HG03039 (cell line): ENCODE measurements around the gene MDH1B.
"Not testable (repeated sequence)": the region's sequence is repeated elsewhere in the genome, so short reads cannot be mapped to it uniquely, and the experiment has no call there.

ENCODE experiments used
- ATAC-seq: cut with Tn5 transposase; IDR thresholded peaks from one replicate; pipeline ENCODE4 v1.9.1; 2021; ENCODE audit warnings: mild to moderate bottlenecking, moderate library complexity; ENCODE audit not compliant: unreplicated experiment

MDH1B gene

GRCh38 chr2:206774871-206775270 is 9.7 kb upstream of the MDH1B start:
- no peak for ATAC-seq

- ATAC-seq: no peak
Observed at GRCh38 chr2:206766057-206766930, 1.2 kb upstream of the MDH1B start.

DNA sequence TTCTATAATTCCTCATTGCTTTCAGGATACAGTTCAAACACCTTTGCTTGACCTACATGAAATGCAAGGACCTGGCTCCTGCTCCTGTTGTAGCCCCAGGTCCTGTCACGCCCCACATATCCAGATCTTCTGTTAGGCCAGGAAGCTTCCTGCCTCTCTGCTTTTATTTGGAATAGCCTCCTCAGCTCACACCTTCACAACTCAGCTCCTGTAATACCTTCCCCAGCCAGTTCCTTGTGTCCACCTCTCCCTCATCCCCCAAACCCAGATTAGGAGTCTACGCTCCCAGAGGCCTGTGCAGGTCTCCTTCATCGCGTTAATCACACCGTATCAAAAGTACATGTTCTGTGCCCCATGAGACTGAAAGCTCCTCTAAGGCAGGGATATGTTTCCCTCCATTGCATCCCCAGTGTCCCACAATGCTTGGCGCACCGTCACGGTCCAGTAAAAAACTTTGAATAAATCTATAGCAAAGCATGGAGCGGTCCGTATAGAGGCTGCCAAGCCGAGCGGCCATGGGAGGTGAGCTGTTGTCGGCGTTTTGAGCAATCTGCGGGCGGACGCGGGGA is 371 bp downstream of the MDH1B start:
- no peak for ATAC-seq

- ATAC-seq: no peak
Observed at GRCh38 chr2:206756816-206757215, 8.3 kb downstream of the MDH1B start.

DNA sequence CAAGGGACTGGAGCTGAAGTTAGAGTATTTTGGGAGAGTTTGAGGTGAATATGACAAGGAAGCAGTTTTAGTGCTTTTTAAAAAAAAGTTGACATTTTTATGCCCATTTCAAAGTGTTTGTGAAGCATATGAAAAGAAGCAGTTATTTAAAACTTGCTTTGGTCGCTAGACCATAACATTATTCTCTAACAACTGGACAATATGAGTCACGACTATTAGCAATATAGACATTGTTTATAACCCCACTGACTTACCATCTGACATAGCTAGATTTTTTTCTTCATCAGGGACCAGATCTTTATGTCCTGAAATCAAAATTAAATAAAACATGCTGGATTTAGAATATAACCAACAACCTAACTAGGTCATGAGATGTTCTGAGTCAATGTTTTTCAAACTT is 24.3 kb downstream of the MDH1B start:
- ATAC-seq: no peak

DNA sequence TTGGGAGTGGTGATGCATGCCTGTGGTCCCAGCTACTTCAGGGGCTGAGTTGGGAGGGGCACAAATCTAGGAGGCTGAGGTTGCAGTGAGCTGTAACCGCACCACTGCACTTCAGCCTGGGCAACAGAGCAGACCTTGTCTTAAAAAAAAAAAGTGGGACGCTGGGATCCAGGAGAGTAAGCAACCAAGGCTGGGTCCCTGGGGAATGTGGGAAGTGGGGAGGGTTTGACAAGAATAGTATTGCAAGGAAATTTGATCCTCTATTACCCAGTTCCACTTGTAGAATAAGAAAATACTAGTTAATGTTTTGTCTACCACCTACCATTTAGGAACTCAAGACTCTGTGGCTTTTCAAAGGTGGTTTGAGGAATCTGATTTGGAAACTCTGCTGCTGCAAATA is 25.9 kb downstream of the MDH1B start:
- ATAC-seq: no peak

- no peak for ATAC-seq
Observed at GRCh38 chr2:206736935-206737334, 28.2 kb downstream of the MDH1B start.

GRCh38 chr2:206733341-206733740 is 31.8 kb downstream of the MDH1B start:
- ATAC-seq: no peak

GRCh38 chr2:206728277-206729199 is 36.6 kb downstream of the MDH1B start:
- no peak for ATAC-seq

- no peak for ATAC-seq
Observed at GRCh38 chr2:206727287-206727686, 37.8 kb downstream of the MDH1B start.

- no peak for ATAC-seq
Observed at GRCh38 chr2:206723288-206723687, 41.8 kb downstream of the MDH1B start.

DNA sequence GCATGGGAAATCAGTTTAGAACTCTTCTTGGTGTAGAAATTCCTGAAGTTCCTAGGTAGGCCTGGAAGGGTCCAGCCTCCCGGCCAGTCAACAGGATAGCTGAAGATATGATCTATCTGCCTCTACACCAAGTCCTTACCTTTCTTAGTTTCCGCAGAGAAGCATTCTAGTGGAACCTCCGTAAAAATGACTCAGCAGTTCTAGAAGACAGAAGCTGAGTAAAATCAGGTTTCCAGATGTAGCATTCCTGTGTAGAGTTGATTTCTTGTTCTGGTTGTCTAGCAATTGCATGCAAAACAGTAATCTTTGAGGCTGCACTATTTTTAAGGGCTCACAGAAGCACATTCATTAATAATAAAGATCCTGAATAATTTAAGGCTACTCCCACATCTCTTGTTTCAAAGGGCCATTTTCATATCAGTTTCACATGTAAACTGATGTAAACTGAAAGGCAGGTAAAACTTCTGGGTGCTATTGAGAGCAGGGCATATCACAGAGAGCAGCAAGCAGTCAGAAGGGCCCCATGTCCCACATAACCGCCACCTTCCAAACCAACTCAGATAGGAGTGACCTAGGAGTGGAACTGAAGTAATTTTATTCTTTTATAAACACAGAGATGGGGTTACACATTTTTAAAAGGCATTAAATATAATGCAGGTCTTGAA is 43.7 kb downstream of the MDH1B start:
- peak; percentile 70 for ATAC-seq

GRCh38 chr2:206718296-206718695 is 46.8 kb downstream of the MDH1B start, which contains the start of gene DYTN:
Gene DYTN (minus strand): TSS chr2:206718396. CDS start chr2:206718279, 117 bp downstream.
- no peak for ATAC-seq

DNA sequence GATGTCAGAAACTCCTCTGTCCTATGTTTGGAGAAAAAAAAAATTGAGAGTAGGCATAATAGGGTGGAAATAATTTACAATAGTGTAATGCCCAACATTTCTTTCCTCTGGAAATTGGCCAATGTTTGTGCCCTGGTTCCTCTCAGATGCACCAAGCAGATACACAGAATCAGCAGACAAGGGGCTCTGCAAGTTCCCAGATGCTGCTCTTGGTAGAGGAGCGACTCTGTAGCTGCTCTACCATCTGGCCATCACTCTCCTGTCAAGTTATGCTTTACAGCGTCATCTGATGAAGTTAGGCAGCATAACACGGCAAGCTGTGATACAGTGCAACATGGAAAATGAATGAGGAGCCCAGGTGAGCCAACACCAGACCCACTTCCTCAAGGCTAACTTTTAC is 48.5 kb downstream of the MDH1B start:
- no peak for ATAC-seq

DNA sequence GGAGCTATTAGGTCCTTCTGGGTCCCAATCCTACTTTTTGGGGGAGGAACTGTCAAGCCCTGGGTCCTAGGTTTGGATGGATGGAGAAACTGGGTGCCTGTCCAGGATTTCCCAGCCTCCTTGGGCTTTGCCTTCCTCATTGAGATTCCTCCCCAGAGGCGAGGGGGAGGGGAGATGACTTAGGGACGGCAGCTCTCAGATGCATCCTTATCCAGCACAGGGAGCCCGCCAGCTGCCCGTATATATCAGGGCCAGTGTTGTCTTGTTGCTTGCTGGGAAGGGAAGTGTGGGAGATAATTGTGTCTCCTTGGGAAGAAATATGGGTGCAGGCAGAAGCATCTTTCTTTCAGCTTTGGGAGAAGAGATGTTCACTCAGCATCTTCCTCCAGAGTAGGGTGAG is 49.9 kb downstream of the MDH1B start:
- ATAC-seq: not testable (repeated sequence)

DNA sequence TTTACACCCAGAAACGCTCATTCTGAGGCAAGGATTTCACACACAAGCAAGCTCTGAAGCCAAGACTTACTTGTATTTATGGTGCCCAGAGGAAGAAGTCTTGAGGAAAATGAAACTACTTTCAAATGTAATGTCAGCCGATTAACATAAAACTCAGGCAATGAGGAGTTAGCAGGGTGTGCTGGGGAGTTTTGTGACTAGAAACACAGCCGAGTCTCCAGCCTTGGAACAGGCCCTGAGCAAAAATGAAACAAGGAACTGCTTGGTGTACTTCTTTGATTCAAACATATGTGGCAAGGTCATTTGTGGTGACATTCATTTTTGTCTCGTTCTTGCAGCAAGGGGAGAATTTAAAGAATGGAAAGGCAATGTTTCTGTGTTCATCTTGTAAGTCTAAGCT is 51.4 kb downstream of the MDH1B start:
- peak; percentile 82 for ATAC-seq

DNA sequence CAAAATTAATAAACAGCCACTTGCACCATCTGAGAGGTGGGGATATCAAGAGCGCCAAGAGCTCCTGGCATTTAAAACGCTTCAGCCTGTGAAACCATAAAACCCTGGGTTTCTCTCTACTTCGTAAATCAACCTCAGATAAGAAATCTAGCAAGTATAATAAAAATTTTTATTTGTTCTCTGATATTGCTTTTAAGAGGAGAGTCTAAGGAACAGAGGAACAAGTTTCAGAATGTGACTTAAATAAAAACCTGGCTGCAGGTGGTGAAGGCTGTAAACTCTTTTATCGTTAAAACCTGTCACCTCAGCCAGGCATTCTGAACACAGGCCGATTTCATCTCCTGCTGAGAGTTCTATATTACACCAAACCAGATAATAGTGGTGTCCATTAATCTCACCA is 56.8 kb downstream of the MDH1B start:
- no peak for ATAC-seq

DNA sequence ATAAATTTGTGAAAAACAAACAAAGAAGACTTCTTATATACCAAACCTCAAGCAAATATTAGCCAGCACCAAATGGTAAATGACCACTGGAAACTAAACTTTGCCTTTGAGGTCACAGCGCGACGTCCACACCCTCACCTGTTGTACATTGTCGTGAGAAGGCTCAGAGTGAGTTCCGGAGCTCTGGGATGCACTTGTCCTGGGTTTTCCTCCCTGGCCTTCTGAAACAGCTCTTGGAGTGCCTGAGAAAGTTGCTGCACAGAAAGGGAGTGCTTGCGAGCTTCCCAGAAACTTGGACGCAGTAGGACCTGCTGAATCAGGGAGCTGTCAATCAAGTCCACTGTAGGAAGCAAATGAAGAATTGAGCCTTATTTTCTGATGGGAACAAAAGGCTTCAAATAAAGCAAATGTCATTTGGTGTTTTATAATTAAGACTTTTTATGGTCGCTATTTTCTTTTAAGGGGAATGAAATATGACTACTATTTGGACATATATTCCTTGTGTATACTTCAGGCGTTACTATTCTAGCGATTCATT is 57.9 kb downstream of the MDH1B start:
- no peak for ATAC-seq

GRCh38 chr2:206701952-206702605 is 63.0 kb downstream of the MDH1B start:
- no peak for ATAC-seq

DNA sequence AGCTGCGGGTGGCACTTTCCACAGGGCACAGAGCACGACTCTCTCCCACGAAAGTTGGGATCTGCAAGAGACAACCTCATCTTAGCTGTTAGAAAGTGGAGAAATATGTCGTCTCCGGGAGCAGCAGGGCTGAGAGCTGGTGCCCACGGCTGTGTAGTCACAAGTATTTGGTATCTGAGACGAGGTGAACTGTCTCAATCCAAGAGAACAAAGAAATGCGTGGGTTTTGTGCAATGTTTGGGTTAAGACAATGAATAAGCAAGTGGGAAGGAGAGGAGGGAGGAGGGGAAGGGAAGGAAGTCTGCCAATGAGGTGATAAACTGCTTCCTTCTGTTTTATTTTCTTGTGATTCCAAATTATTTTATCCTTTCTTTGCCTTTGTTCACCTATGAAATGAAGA is 65.0 kb downstream of the MDH1B start:
- ATAC-seq: no peak
